OCI-LY1 (cell line): Measurements from ENCODE around the gene MYO1A.
"Not testable (repeated sequence)": the region's sequence is repeated elsewhere in the genome, so short reads cannot be mapped to it uniquely, and the experiment has no call there.

Experiments
- H2AFZ ChIP-seq: fragments of 200-600 bp; sonication (generic), shearing (Covaris generic); 2 replicates; pipeline ENCODE4 v1.6.0; 2014; ENCODE audit warnings: antibody characterized with exemption, mild to moderate bottlenecking, low read length
- H3F3A ChIP-seq: fragments of 200-600 bp; sonication (generic), shearing (Covaris generic); 2 replicates; pipeline ENCODE4 v1.6.0; 2014; ENCODE audit warnings: mild to moderate bottlenecking, antibody characterized with exemption, low read length, moderate library complexity; ENCODE audit not compliant: insufficient read depth
- H3K27ac ChIP-seq: fragments of 200-600 bp; sonication (generic); 2 replicates; pipeline ENCODE4 v1.5.1; 2014; ENCODE audit warnings: low read length, mixed run types, mild to moderate bottlenecking, low read depth; ENCODE audit not compliant: poor library complexity, severe bottlenecking
- H3K27me3 ChIP-seq: fragments of 200-600 bp; sonication (generic); 2 replicates; pipeline ENCODE4 v1.6.0; 2014; ENCODE audit warnings: antibody characterized with exemption, mild to moderate bottlenecking, low read length, moderate library complexity; ENCODE audit not compliant: insufficient read depth
- H3K36me3 ChIP-seq: fragments of 200-600 bp; sonication (generic); 2 replicates; pipeline ENCODE4 v1.6.1; 2014; ENCODE audit warnings: mild to moderate bottlenecking, antibody characterized with exemption, low read length, moderate library complexity, mixed read lengths; ENCODE audit not compliant: insufficient read depth
- H3K4me1 ChIP-seq: fragments of 200-600 bp; sonication (generic); 2 replicates; pipeline ENCODE4 v1.5.1; 2014; ENCODE audit warnings: mild to moderate bottlenecking, low read length, moderate library complexity; ENCODE audit not compliant: insufficient read depth, severe bottlenecking
- H3K4me2 ChIP-seq: fragments of 200-600 bp; sonication (generic), shearing (Covaris generic); 2 replicates; pipeline ENCODE4 v1.6.1; 2014; ENCODE audit warnings: low read length
- H3K4me3 ChIP-seq: fragments of 200-600 bp; sonication (generic); 2 replicates; pipeline ENCODE4 v1.5.1; 2014; ENCODE audit warnings: low read length, low read depth, mild to moderate bottlenecking, mixed read lengths; ENCODE audit not compliant: poor library complexity, severe bottlenecking
- H3K79me2 ChIP-seq: fragments of 200-600 bp; shearing (Covaris generic); 2 replicates; pipeline ENCODE4 v1.6.1; 2016; ENCODE audit warnings: mixed run types, low read length, mixed read lengths; ENCODE audit not compliant: insufficient read depth
- H3K9ac ChIP-seq: fragments of 200-600 bp; sonication (generic), shearing (Covaris generic); 2 replicates; pipeline ENCODE4 v1.6.1; 2014; ENCODE audit warnings: mild to moderate bottlenecking, low read length, mixed read lengths
- H3K9me2 ChIP-seq: fragments of 200-600 bp; sonication (generic), shearing (Covaris generic); 2 replicates; pipeline ENCODE4 v1.6.1; 2014; ENCODE audit warnings: low read depth, mild to moderate bottlenecking, low read length, mixed read lengths
- H3K9me3 ChIP-seq: fragments of 200-600 bp; shearing (Covaris generic); 2 replicates; pipeline ENCODE4 v1.6.1; 2014; ENCODE audit warnings: low read length, mixed read lengths
- H4K20me1 ChIP-seq: fragments of 200-600 bp; sonication (generic), shearing (Covaris generic); 2 replicates; pipeline ENCODE4 v1.6.0; 2016; ENCODE audit warnings: mild to moderate bottlenecking, low read length; ENCODE audit not compliant: insufficient read depth
- CTCF ChIP-seq: fragments of 200-600 bp; sonication (generic), shearing (Covaris generic); IDR thresholded peaks from 2 replicates; pipeline ENCODE4 v1.5.1; 2017; ENCODE audit warnings: mild to moderate bottlenecking, antibody characterized with exemption, low read length, moderate library complexity, mixed read lengths
- EZH2 ChIP-seq: fragments of 200-600 bp; sonication (generic), shearing (Covaris generic); IDR thresholded peaks from 2 replicates; pipeline ENCODE4 v1.8.0; 2017; ENCODE audit warnings: borderline replicate concordance, mixed run types, mild to moderate bottlenecking, antibody characterized with exemption, low read length, moderate library complexity, mixed read lengths

The MYO1A gene

GRCh38 chr12:57055824-57056223 lies 5.9 kb upstream of the MYO1A start:
- H3K36me3 ChIP-seq, result peaks cover 57% of the 10 kb centered on the region
- no peaks in the 10 kb centered on the region for H3K27me3 ChIP-seq
- no peak overlapping the region for H2AFZ ChIP-seq
- H4K20me1 ChIP-seq, result no peaks in the 10 kb centered on the region
- no peaks in the 10 kb centered on the region for H3K9me2 ChIP-seq
- no peaks in the 10 kb centered on the region for H3K9me3 ChIP-seq
- no peak overlapping the region for H3K27ac ChIP-seq
- no peak overlapping the region for H3K9ac ChIP-seq
- no peak overlapping the region for H3K4me3 ChIP-seq
- H3K79me2 ChIP-seq, result no peaks in the 10 kb centered on the region
- H3K4me1 ChIP-seq, result peaks cover 15% of the 10 kb centered on the region
- no peak for TF ChIP-seq CTCF
- TF ChIP-seq EZH2, result no peak
- H3F3A ChIP-seq, result no peaks in the 10 kb centered on the region
- no peak overlapping the region for H3K4me2 ChIP-seq

- not testable (repeated sequence) for H3F3A ChIP-seq, H3K27ac ChIP-seq, H3K27me3 ChIP-seq, H3K9ac ChIP-seq, H3K79me2 ChIP-seq, H3K4me3 ChIP-seq, H4K20me1 ChIP-seq, H3K9me2 ChIP-seq, H3K4me2 ChIP-seq, H3K9me3 ChIP-seq, H3K4me1 ChIP-seq, H2AFZ ChIP-seq
- H3K36me3 ChIP-seq, result peaks cover 38% of the 10 kb centered on the region
These were observed 4.0 kb upstream of the MYO1A start for GRCh38 chr12:57053901-57054300.

GRCh38 chr12:57053146-57053545 lies 3.2 kb upstream of the MYO1A start:
- not testable (repeated sequence) for H3F3A ChIP-seq, H3K9me2 ChIP-seq, H3K9ac ChIP-seq, H3K4me3 ChIP-seq, H2AFZ ChIP-seq, H4K20me1 ChIP-seq, H3K4me2 ChIP-seq, H3K27ac ChIP-seq, H3K9me3 ChIP-seq, H3K27me3 ChIP-seq, H3K4me1 ChIP-seq, H3K79me2 ChIP-seq
- peaks cover 30% of the 10 kb centered on the region for H3K36me3 ChIP-seq

GRCh38 chr12:57051011-57051410 lies 1.1 kb upstream of the MYO1A start:
- no peak overlapping the region for H3K27ac ChIP-seq
- no peaks in the 10 kb centered on the region for H3K9me3 ChIP-seq
- H3K4me1 ChIP-seq, result no peaks in the 10 kb centered on the region
- no peak overlapping the region for H2AFZ ChIP-seq
- H3K36me3 ChIP-seq, result peaks cover 9% of the 10 kb centered on the region
- H3K9ac ChIP-seq, result no peak overlapping the region
- H4K20me1 ChIP-seq, result no peaks in the 10 kb centered on the region
- H3K9me2 ChIP-seq, result no peaks in the 10 kb centered on the region
- TF ChIP-seq EZH2, result no peak
- TF ChIP-seq CTCF, result no peak
- H3K4me3 ChIP-seq, result no peak overlapping the region
- no peaks in the 10 kb centered on the region for H3F3A ChIP-seq
- no peaks in the 10 kb centered on the region for H3K27me3 ChIP-seq
- H3K4me2 ChIP-seq, result no peak overlapping the region
- H3K79me2 ChIP-seq, result no peaks in the 10 kb centered on the region
